Left lung (tissue), 10 donors: ENCODE data around the gene BEND6. TPM values are rescaled to one million over a fixed set of nuclear protein-coding genes. Genes with fewer than 3 reads are reported as not detected.

Source experiments
- ATAC-seq: fragments of 200-7000 bp; cut with Tn5 transposase; one replicate; pipeline ENCODE4 v1.9.1; 2020; ENCODE audit warnings: moderate library complexity
- DNase-seq, 4 donors: peaks; one replicate each; pipeline ENCODE4 v3.0.0-alpha.2; 2013 to 2020
- H3K27ac ChIP-seq, 2 donors: fragments of 200-600 bp; sonication (generic) in 1 of 2; one replicate each; pipeline versions ENCODE4 v1.5.0 to v1.8.0; 2020 to 2021
- H3K27me3 ChIP-seq, 2 donors: fragments of 200-600 bp; sonication (generic) in 1 of 2; one replicate each; pipeline versions ENCODE4 v1.5.0 to v1.8.0; 2020 to 2021
- H3K36me3 ChIP-seq, 2 donors: fragments of 200-600 bp; sonication (generic) in 1 of 2; one replicate each; pipeline versions ENCODE4 v1.5.0 to v1.8.0; 2020 to 2021
- H3K4me1 ChIP-seq, 2 donors: fragments of 200-600 bp; one replicate each; pipeline ENCODE4 v1.8.0; 2021
- H3K4me3 ChIP-seq, 2 donors: fragments of 200-600 bp; sonication (generic) in 1 of 2; one replicate each; pipeline versions ENCODE4 v1.5.0 to v1.8.0; 2020 to 2021; ENCODE audit warnings: mild to moderate bottlenecking in 1 of 2
- H3K9me3 ChIP-seq, 2 donors: fragments of 200-600 bp; sonication (generic) in 1 of 2; one replicate each; pipeline versions ENCODE4 v1.5.0 to v1.8.0; 2020 to 2021
- CTCF ChIP-seq, 2 donors: fragments of 200-600 bp; sonication (generic) in 1 of 2; IDR thresholded peaks; one replicate each; pipeline versions ENCODE4 v1.5.0 to v1.8.0; 2021; ENCODE audit warnings: antibody characterized with exemption in 2 of 2
- intact Hi-C, 2 donors: fragments of 100-400 bp; cut with DNase I; formaldehyde crosslinking; loops; one replicate each; pipeline versions ENCODE4 v1.11.2 to v1.14.2; 2022
- polyA plus RNA-seq, 6 donors: library from polyadenylated mRNA; unstranded; fragments of 120-200 nt; gene quantifications; one replicate each; pipeline ENCODE4 v1.2.1, GENCODE V29; 2013; ENCODE audit not compliant: insufficient read length in 6 of 6
- total RNA-seq, 2 donors: library from RNA; stranded (reverse); fragmentation: NEBNext Ultra II Directional; extraction: Animal tissue kit (Norgen Biotek cat#: 25700); gene quantifications; one replicate each; pipeline ENCODE4 v1.2.1, GENCODE V29; 2021
- donor health status: DM: no; HTN: yes; CAD: no.
- donor health status: DM: no; HTN: no; CAD: no.

Gene BEND6
- total and polyA plus RNA-seq, 8 donors: 1.1 to 3.8 (median 1.6) TPM

GRCh38 chr6:56940977-56941376, 13.9 kb upstream of the BEND6 start:
- no peak for TF ChIP-seq CTCF (IDR thresholded peaks at IDR 0.05)
- no peaks in the 10 kb centered on the region for H3K4me1 ChIP-seq
- peaks cover 0 to 14% of the 10 kb centered on the region in 2 donors for H3K9me3 ChIP-seq
- H3K27ac ChIP-seq: no peak overlapping the region
- intact Hi-C loops: no loop called here
- ATAC-seq (no peak), DNase-seq (no peak)
- no peaks in the 10 kb centered on the region for H3K27me3 ChIP-seq
- no peaks in the 10 kb centered on the region for H3K36me3 ChIP-seq
- H3K4me3 ChIP-seq: no peak overlapping the region

- Histone ChIP-seq H3K36me3 (no peaks in the 10 kb centered on the region), H3K27ac (no peak overlapping the region), H3K27me3 (no peaks in the 10 kb centered on the region), H3K9me3 (peaks cover 0 to 14% of the 10 kb centered on the region in 2 donors), H3K4me1 (no peaks in the 10 kb centered on the region), H3K4me3 (no peak overlapping the region)
- intact Hi-C loops: no loop called here
- no peak for ATAC-seq
- TF ChIP-seq CTCF (IDR thresholded peaks at IDR 0.05): no peak
- DNase-seq: no peak
Measured at GRCh38 chr6:56944661-56945060, 10.2 kb upstream of the BEND6 start.

- TF ChIP-seq CTCF (IDR thresholded peaks at IDR 0.05): no peak
- no peak overlapping the region for H3K27ac ChIP-seq
- no peaks in the 10 kb centered on the region for H3K4me1 ChIP-seq
- no peaks in the 10 kb centered on the region for H3K27me3 ChIP-seq
- H3K36me3 ChIP-seq: no peaks in the 10 kb centered on the region
- intact Hi-C loops: no loop called here
- no peak overlapping the region for H3K4me3 ChIP-seq
- H3K9me3 ChIP-seq: peaks cover 0 to 4% of the 10 kb centered on the region in 2 donors
- DNase-seq: no peak
- no peak for ATAC-seq
Measured at GRCh38 chr6:56946368-56946767, 8.5 kb upstream of the BEND6 start.

GRCh38 chr6:56947924-56948323, 7.0 kb upstream of the BEND6 start:
- peaks cover 3 to 15% of the 10 kb centered on the region in 2 donors for H3K27me3 ChIP-seq
- no peak for DNase-seq
- no peaks in the 10 kb centered on the region for H3K36me3 ChIP-seq
- intact Hi-C loops: no loop called here
- H3K4me3 ChIP-seq: no peak overlapping the region
- no peak overlapping the region for H3K27ac ChIP-seq
- H3K4me1 ChIP-seq: no peaks in the 10 kb centered on the region
- no peak for ATAC-seq
- no peak for TF ChIP-seq CTCF (IDR thresholded peaks at IDR 0.05)
- H3K9me3 ChIP-seq: no peaks in the 10 kb centered on the region

GRCh38 chr6:56949265-56949664, 5.6 kb upstream of the BEND6 start:
- no peaks in the 10 kb centered on the region for H3K36me3 ChIP-seq
- no peak for DNase-seq
- intact Hi-C loops: no loop called here
- H3K4me3 ChIP-seq: no peak overlapping the region
- no peak overlapping the region for H3K27ac ChIP-seq
- no peaks in the 10 kb centered on the region for H3K9me3 ChIP-seq
- no peak for ATAC-seq
- H3K27me3 ChIP-seq: peaks cover 12 to 28% of the 10 kb centered on the region in 2 donors
- peaks cover 0 to 11% of the 10 kb centered on the region in 2 donors for H3K4me1 ChIP-seq
- TF ChIP-seq CTCF (IDR thresholded peaks at IDR 0.05): no peak
